C4-2B (cell line): ENCODE data around the gene IGFN1.

ENCODE experiments used
- ZFX ChIP-seq: fragments of 450-650 bp; IDR thresholded peaks from 2 replicates; pipeline ENCODE4 v1.6.1; 2017
- TF ChIP-seq, protein P1 (sequence below): fragments of 450-650 bp; conservative IDR thresholded peaks from 2 replicates; pipeline ENCODE4 v1.5.1; 2017; ENCODE audit warnings: mild to moderate bottlenecking

DNA sequence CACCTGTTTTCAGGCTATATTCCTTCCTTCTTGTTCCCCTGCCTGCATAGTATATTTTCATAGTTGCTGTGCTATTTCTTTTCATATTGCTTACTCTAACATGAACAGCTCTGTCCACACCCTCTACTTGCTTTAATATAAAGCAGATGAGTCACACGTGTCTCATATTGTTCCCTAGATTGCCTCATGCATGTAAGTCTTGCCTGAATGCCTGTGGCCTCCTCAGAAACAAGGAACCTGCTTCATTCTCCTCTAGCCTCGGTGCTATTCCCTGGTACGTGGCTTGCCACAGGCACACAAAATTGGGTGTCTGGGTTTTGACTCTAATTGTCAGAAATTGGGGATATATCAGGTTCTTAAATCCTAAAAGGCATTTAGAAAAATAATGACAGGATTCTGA is 76.2 kb downstream of the IGFN1 start:
- TF ChIP-seq, protein P1, sequence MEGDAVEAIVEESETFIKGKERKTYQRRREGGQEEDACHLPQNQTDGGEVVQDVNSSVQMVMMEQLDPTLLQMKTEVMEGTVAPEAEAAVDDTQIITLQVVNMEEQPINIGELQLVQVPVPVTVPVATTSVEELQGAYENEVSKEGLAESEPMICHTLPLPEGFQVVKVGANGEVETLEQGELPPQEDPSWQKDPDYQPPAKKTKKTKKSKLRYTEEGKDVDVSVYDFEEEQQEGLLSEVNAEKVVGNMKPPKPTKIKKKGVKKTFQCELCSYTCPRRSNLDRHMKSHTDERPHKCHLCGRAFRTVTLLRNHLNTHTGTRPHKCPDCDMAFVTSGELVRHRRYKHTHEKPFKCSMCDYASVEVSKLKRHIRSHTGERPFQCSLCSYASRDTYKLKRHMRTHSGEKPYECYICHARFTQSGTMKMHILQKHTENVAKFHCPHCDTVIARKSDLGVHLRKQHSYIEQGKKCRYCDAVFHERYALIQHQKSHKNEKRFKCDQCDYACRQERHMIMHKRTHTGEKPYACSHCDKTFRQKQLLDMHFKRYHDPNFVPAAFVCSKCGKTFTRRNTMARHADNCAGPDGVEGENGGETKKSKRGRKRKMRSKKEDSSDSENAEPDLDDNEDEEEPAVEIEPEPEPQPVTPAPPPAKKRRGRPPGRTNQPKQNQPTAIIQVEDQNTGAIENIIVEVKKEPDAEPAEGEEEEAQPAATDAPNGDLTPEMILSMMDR = no peak
- TF ChIP-seq ZFX = no peak
